GM23248 (cell line): ENCODE results near the gene ARHGEF28. TPM values are rescaled to one million over a fixed set of nuclear protein-coding genes. Genes with fewer than 3 reads are reported as not detected.
A peak's percentile ranks its signal among the peaks of the same experiment; 100 is the strongest.

Experiments
- DNase-seq: peaks from one replicate; pipeline ENCODE4 v3.0.0-alpha.2; 2015
- H2AFZ ChIP-seq: fragments of 200-600 bp; sonication (generic); 2 replicates; pipeline ENCODE4 v1.6.1; 2016; ENCODE audit warnings: antibody characterized with exemption
- H3F3A ChIP-seq: fragments of 200-600 bp; sonication (generic); 2 replicates; pipeline ENCODE4 v1.6.1; 2016; ENCODE audit warnings: mild to moderate bottlenecking, antibody characterized with exemption, mixed run types; ENCODE audit not compliant: insufficient read depth
- H3K27ac ChIP-seq: fragments of 200-600 bp; sonication (generic); 2 replicates; pipeline ENCODE4 v1.5.1; 2016; ENCODE audit warnings: mild to moderate bottlenecking
- H3K27me3 ChIP-seq: fragments of 200-600 bp; sonication (generic); replicated peaks from 2 replicates; pipeline ENCODE4 v1.6.1; 2016; ENCODE audit warnings: mild to moderate bottlenecking; ENCODE audit not compliant: insufficient read depth
- H3K36me3 ChIP-seq: fragments of 200-600 bp; sonication (generic); 2 replicates; pipeline ENCODE4 v1.6.1; 2016; ENCODE audit warnings: low read depth, mild to moderate bottlenecking
- H3K4me1 ChIP-seq: fragments of 200-600 bp; sonication (generic); 2 replicates; pipeline ENCODE4 v1.6.1; 2016; ENCODE audit warnings: mild to moderate bottlenecking; ENCODE audit not compliant: insufficient read depth
- H3K4me2 ChIP-seq: fragments of 200-600 bp; sonication (generic); one replicate; pipeline ENCODE4 v1.6.1; 2016; ENCODE audit warnings: mild to moderate bottlenecking; ENCODE audit not compliant: unreplicated experiment
- H3K4me3 ChIP-seq: fragments of 200-600 bp; sonication (generic); 2 replicates; pipeline ENCODE4 v1.5.1; 2016; ENCODE audit warnings: mild to moderate bottlenecking
- H3K79me2 ChIP-seq: fragments of 200-600 bp; sonication (generic); 2 replicates; pipeline ENCODE4 v1.6.1; 2016; ENCODE audit warnings: mild to moderate bottlenecking; ENCODE audit not compliant: insufficient read depth
- H3K9ac ChIP-seq: fragments of 200-600 bp; sonication (generic); 2 replicates; pipeline ENCODE4 v1.6.1; 2016; ENCODE audit warnings: mild to moderate bottlenecking
- H3K9me2 ChIP-seq: fragments of 200-600 bp; sonication (generic); 2 replicates; pipeline ENCODE4 v1.6.1; 2016; ENCODE audit warnings: mixed run types, mild to moderate bottlenecking, moderate library complexity; ENCODE audit not compliant: insufficient read depth
- H3K9me3 ChIP-seq: fragments of 200-600 bp; sonication (generic); one replicate; pipeline ENCODE4 v1.6.1; 2017; ENCODE audit warnings: low read depth
- H4K20me1 ChIP-seq: fragments of 200-600 bp; sonication (generic); 2 replicates; pipeline ENCODE4 v1.6.0; 2016; ENCODE audit not compliant: insufficient read depth
- EZH2 ChIP-seq: fragments of 200-600 bp; sonication (generic); IDR thresholded peaks from 2 replicates; pipeline ENCODE4 v1.6.1; 2018; ENCODE audit warnings: antibody characterized with exemption, mild to moderate bottlenecking; ENCODE audit not compliant: insufficient read depth, poor library complexity, severe bottlenecking
- EZH2phosphoT487 ChIP-seq: fragments of 200-600 bp; sonication (generic); IDR thresholded peaks from 2 replicates; pipeline ENCODE4 v1.6.1; 2018; ENCODE audit warnings: antibody characterized with exemption, moderate library complexity, mild to moderate bottlenecking, low read depth; ENCODE audit not compliant: insufficient read depth
- WGBS, 2 experiments: methylation state at CpG; one replicate each; pipeline ENCODE4 v1.1.6; 2015 to 2017; ENCODE audit warnings: low lambda C conversion rate in 2 of 2, low coverage in 1 of 2; ENCODE audit errors: missing lambda C conversion rate in 2 of 2; 5-methylcytosine and 5-hydroxymethylcytosine counted together
- in situ Hi-C: fragments of 300-500 bp; cut with MboI; formaldehyde crosslinking; loops from 2 replicates; pipeline ENCODE4 v1.15.0; 2020
- polyA plus RNA-seq: library from polyadenylated mRNA; unstranded; fragments of >200 nt; fragmentation: Nextera tagmentation; extraction: Ambion mirVana; gene quantifications from 2 replicates; pipeline ENCODE4 v1.2.1, GENCODE V29; 2016
- total RNA-seq: library from RNA; depleted of rRNA; stranded (reverse); fragments of >200 nt; shearing (Covaris generic); gene quantifications from 2 replicates; pipeline ENCODE4 v1.2.3, GENCODE V29; 2014

Gene ARHGEF28
- total and polyA plus RNA-seq, 2 experiments from 2014 or later = 5.0 to 9.6 TPM

DNA sequence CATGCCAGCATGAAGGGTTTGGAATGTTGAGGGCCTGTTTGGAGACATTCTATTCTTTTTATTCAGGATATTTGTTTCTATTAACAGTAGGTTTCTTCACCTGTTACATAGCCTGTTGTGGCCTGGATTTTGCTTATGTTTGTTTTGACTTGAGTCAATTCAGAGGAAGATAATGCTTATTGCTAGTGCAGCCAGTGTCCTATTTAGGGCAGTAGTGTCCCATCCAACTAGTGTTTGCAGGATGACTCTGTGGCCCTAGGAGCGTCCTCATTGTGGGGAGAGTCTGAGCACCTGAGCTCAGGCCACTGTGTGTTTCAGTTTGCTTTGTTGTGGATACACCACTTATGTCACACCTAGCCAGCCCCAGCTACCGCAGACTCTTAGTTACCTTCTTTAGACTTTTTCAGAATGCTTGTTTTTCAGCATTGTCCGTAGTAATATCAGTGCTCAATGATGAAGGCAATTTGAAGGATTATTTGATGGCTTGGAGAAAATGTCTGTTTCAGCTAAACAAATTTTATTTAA lies 90.3 kb downstream of the ARHGEF28 start:
- H3F3A ChIP-seq = no peaks in the 10 kb centered on the region
- no peaks in the 10 kb centered on the region for H4K20me1 ChIP-seq
- DNase-seq = no peak
- no peaks in the 10 kb centered on the region for H3K36me3 ChIP-seq
- H3K4me1 ChIP-seq = no peaks in the 10 kb centered on the region
- H3K4me3 ChIP-seq = no peak overlapping the region
- no peak overlapping the region for H3K9ac ChIP-seq
- H3K27ac ChIP-seq = no peak overlapping the region
- WGBS, 2 experiments = 97 to 99% methylated on average over 3 of the region's 3 CpGs
- no peak overlapping the region for H3K4me2 ChIP-seq
- TF ChIP-seq EZH2phosphoT487 (no peak), EZH2 (no peak)
- no peaks in the 10 kb centered on the region for H3K9me2 ChIP-seq
- no peak overlapping the region for H2AFZ ChIP-seq
- no peaks in the 10 kb centered on the region for H3K9me3 ChIP-seq
- H3K79me2 ChIP-seq = no peaks in the 10 kb centered on the region
- H3K27me3 ChIP-seq = no peaks in the 10 kb centered on the region
- in situ Hi-C loops = no loop called here

DNA sequence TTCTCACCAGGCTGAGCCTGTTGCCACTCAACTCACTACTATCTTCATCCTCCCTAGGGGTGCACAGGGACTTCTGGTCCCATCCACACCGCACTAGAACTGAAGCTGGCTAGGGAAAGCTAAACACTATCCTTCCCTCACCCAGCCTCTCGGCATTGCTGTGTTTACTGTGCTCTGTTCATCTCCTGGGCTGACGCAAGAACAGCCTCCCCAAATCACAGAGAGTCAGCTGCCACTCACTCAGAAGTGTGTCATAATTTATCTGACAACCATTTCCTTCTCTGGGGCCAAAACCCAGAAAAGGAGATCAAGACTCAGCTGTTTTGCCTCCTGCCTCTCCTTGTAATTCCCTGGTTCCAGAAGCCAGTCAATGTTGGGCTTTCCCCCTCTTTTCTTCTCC lies 92.8 kb downstream of the ARHGEF28 start:
- no peaks in the 10 kb centered on the region for H3F3A ChIP-seq
- H3K4me3 ChIP-seq = no peak overlapping the region
- no peaks in the 10 kb centered on the region for H3K79me2 ChIP-seq
- H4K20me1 ChIP-seq = no peaks in the 10 kb centered on the region
- H3K9ac ChIP-seq = no peak overlapping the region
- no peaks in the 10 kb centered on the region for H3K36me3 ChIP-seq
- no peak overlapping the region for H3K27ac ChIP-seq
- no peaks in the 10 kb centered on the region for H3K27me3 ChIP-seq
- in situ Hi-C loops = no loop called here
- WGBS, 2 experiments = 96 to 100% methylated on average over 3 of the region's 3 CpGs
- no peak for DNase-seq
- H3K9me2 ChIP-seq = no peaks in the 10 kb centered on the region
- H2AFZ ChIP-seq = no peak overlapping the region
- 0 out of 2 replicates have a peak, but pooled peaks cover 3% of the 10 kb centered on the region for H3K4me1 ChIP-seq
- no peak for TF ChIP-seq EZH2phosphoT487
- TF ChIP-seq EZH2 = no peak
- no peaks in the 10 kb centered on the region for H3K9me3 ChIP-seq
- no peak overlapping the region for H3K4me2 ChIP-seq

DNA sequence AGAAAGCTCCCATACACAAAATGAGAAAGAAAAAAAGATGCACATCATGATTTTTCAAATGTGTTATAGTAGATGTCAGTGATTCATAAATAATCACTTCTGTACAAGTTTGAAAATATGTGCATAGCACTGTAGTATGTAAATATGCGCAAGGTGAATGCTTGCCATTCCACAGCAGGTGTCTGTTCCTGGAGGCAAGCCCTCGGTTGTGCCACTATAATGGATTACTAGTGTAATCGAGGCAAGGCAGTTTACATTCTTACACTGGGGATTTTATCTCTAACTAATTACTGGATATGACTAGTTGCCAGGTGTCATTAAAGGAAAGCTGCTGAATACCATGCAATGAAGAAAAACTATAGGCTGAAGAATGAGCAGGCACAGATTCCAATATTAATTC lies 93.6 kb downstream of the ARHGEF28 start:
- Histone ChIP-seq H4K20me1 (no peaks in the 10 kb centered on the region), H3K4me3 (no peak overlapping the region), H3K36me3 (no peaks in the 10 kb centered on the region), H3K9me3 (no peaks in the 10 kb centered on the region), H3K9me2 (no peaks in the 10 kb centered on the region), H3K9ac (no peak overlapping the region), H3K4me2 (no peak overlapping the region), H3K4me1 (0 out of 2 replicates have a peak, but pooled peaks cover 3% of the 10 kb centered on the region), H3K27ac (no peak overlapping the region), H3K79me2 (no peaks in the 10 kb centered on the region), H3K27me3 (no peaks in the 10 kb centered on the region), H3F3A (no peaks in the 10 kb centered on the region), H2AFZ (no peak overlapping the region)
- no peak for DNase-seq
- in situ Hi-C loops = no loop called here
- 77 to 79% methylated on average over 3 of the region's 3 CpGs for WGBS, 2 experiments
- TF ChIP-seq EZH2phosphoT487 = no peak

DNA sequence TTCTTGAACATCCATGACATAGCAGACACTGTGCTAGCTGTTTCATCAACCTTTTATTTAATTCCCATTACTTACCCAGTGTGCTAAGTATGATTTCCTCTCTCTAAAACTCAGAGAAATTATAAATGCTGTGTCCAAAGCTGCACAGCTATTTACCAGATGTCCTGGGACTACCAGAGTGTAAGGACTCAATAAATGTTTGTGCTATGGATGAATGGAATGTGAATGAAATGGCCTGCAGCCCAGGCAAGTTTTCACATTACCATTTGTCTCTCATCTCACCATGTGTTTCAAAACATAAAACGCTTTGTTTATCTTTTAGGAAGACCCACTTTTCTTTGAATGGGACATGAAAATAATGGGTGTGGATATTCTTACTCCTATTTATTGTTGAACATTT lies 96.2 kb downstream of the ARHGEF28 start:
- Histone ChIP-seq H4K20me1 (no peaks in the 10 kb centered on the region), H3K9me3 (no peaks in the 10 kb centered on the region), H3K27me3 (no peaks in the 10 kb centered on the region), H3K9ac (no peak overlapping the region), H3K4me3 (no peak overlapping the region), H3K4me2 (no peak overlapping the region), H3K36me3 (no peaks in the 10 kb centered on the region), H3K4me1 (0 out of 2 replicates have a peak, but pooled peaks cover 3% of the 10 kb centered on the region), H3K27ac (no peak overlapping the region), H2AFZ (no peak overlapping the region), H3K9me2 (no peaks in the 10 kb centered on the region), H3K79me2 (no peaks in the 10 kb centered on the region), H3F3A (no peaks in the 10 kb centered on the region)
- DNase-seq = peak; percentile 21
- WGBS, 2 experiments = 8 to 18% methylated on average over 1 of the region's 1 CpG
- in situ Hi-C loops = no loop called here
- TF ChIP-seq EZH2phosphoT487 (no peak), EZH2 (no peak)

DNA sequence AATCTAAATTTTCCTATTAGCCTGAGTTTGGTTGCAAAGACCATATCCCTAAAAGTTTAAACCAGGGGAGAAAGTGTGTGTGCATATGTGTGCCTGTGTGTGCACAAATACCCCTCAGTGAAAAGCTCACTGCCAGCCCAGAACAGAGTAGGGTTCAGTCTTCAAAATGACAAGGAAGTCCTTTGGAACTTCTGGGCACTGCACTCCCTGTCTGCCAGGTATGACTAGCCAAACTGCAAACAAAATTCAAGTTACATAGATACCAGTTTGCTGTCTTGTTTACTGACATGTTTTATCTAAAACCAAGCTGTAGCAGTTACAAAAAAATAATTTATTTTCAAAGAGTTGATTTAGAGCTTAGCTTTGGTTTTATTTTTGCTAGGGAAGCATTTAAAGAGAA lies 100.1 kb downstream of the ARHGEF28 start:
- Histone ChIP-seq H3K27ac (no peak overlapping the region), H3K27me3 (no peaks in the 10 kb centered on the region), H3K4me3 (no peak overlapping the region), H3K9ac (no peak overlapping the region), H2AFZ (no peak overlapping the region), H3K36me3 (no peaks in the 10 kb centered on the region), H3K4me1 (0 out of 2 replicates have a peak, but pooled peaks cover 3% of the 10 kb centered on the region), H3K9me2 (no peaks in the 10 kb centered on the region), H3F3A (no peaks in the 10 kb centered on the region), H4K20me1 (0 out of 2 replicates have a peak, but pooled peaks cover 3% of the 10 kb centered on the region), H3K9me3 (no peaks in the 10 kb centered on the region), H3K4me2 (no peak overlapping the region), H3K79me2 (no peaks in the 10 kb centered on the region)
- TF ChIP-seq EZH2phosphoT487 (no peak), EZH2 (no peak)
- in situ Hi-C loops = no loop called here
- no peak for DNase-seq
